TTC549 (cell line): ENCODE measurements around the gene CCDC171.

Experiments
- FAIRE-seq: peaks from 2 replicates; lab custom pipeline; 2012; peaks lifted over from hg19 to GRCh38; lab: Jason Lieb, UNC

CCDC171 gene

GRCh38 chr9:16001856-16002255, 449.0 kb downstream of the CCDC171 start:
- FAIRE-seq = no peak

- FAIRE-seq = no peak
Measured at GRCh38 chr9:16002816-16003215, 450.0 kb downstream of the CCDC171 start.

- FAIRE-seq = no peak
Measured at GRCh38 chr9:16003785-16004184, 450.9 kb downstream of the CCDC171 start.

- FAIRE-seq = no peak
Measured at GRCh38 chr9:16004613-16005012, 451.8 kb downstream of the CCDC171 start.

GRCh38 chr9:16010221-16010620, 457.4 kb downstream of the CCDC171 start:
- no peak for FAIRE-seq

- FAIRE-seq = no peak
Measured at GRCh38 chr9:16012621-16013020, 459.8 kb downstream of the CCDC171 start.

GRCh38 chr9:16013366-16013765, 460.5 kb downstream of the CCDC171 start:
- FAIRE-seq = no peak

- FAIRE-seq = no peak
Measured at GRCh38 chr9:16013826-16014225, 461.0 kb downstream of the CCDC171 start.

- FAIRE-seq = no peak
Measured at GRCh38 chr9:16022228-16022627, 469.4 kb downstream of the CCDC171 start.

- no peak for FAIRE-seq
Measured at GRCh38 chr9:16023446-16023845, 470.6 kb downstream of the CCDC171 start.
